ENCODE data around the gene EVA1C.
"Not testable (repeated sequence)": the region's sequence is repeated elsewhere in the genome, so short reads cannot be mapped to it uniquely, and the experiment has no call there.

The EVA1C gene

GRCh38 chr21:32530809-32531208, 118.3 kb downstream of the EVA1C start:
- not testable (repeated sequence) for DNase-seq (ENCODE audit: low read depth in 2 of 2)

GRCh38 chr21:32531561-32531960, 119.1 kb downstream of the EVA1C start:
- not testable (repeated sequence) for DNase-seq (ENCODE audit: low read depth in 2 of 2)

- DNase-seq (ENCODE audit: low read depth in 2 of 2) = no peak
Measured at GRCh38 chr21:32532636-32533035, 120.1 kb downstream of the EVA1C start.

- DNase-seq (ENCODE audit: low read depth in 2 of 2) = no peak
Measured at GRCh38 chr21:32533053-32533452, 120.5 kb downstream of the EVA1C start.

DNA sequence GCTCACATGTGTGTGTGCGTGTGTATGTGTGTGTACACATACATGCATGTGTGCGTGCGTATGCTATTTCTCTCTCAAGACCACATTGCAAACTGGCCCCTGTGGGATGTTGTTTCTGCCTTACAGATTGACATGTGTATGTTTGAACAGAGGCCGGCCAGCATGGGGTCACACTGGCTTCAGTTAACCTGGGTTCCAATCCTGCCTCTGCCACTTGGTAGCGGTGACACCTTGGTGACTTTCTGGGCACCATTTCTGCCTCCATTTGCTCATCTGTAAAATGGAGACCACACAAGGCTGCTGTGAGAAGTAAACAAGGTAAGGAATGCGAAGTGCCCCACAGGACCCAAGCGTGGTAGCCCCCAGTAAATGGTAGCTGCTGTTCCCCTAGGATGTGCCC, 121.1 kb downstream of the EVA1C start:
- no peak for DNase-seq (ENCODE audit: low read depth in 2 of 2)

DNA sequence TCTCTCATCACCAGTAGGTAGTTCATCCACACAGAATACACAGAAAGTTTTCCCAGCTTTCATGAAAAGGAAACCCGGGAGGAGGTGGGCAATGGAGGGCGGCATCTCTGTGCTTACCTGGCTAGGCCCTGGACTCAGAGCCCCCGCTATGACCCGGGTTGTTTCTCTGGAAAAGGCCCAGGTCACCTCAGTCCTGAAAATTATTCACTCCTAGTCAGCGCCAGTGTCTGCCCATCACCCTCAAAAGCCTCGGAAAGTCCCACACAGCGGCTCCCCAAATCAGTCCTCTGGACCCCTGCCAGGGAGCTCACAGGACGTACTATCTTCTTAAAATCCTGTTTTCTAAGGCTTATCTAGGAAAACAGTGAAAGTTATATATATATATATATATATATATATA, 121.6 kb downstream of the EVA1C start:
- DNase-seq (ENCODE audit: low read depth in 2 of 2) = no peak

- DNase-seq (ENCODE audit: low read depth in 2 of 2) = no peak
Measured at GRCh38 chr21:32535612-32536011, 123.1 kb downstream of the EVA1C start.

DNA sequence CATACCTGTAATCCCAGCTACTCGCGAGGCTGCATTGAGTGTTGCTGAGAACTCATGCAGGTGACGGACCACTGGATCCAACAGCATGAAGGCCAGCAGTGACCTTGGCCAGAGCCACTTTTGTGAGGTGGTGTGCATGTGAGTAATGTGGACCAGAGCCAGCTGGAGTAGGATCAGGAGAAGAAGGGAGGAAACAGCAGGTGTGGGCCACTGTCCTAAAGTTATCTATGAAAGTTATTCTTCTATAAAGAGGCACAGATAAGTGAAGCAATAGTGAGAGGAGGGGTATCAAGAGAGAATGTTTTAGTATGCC, 125.0 kb downstream of the EVA1C start:
- no peak for DNase-seq (ENCODE audit: low read depth in 2 of 2)

DNA sequence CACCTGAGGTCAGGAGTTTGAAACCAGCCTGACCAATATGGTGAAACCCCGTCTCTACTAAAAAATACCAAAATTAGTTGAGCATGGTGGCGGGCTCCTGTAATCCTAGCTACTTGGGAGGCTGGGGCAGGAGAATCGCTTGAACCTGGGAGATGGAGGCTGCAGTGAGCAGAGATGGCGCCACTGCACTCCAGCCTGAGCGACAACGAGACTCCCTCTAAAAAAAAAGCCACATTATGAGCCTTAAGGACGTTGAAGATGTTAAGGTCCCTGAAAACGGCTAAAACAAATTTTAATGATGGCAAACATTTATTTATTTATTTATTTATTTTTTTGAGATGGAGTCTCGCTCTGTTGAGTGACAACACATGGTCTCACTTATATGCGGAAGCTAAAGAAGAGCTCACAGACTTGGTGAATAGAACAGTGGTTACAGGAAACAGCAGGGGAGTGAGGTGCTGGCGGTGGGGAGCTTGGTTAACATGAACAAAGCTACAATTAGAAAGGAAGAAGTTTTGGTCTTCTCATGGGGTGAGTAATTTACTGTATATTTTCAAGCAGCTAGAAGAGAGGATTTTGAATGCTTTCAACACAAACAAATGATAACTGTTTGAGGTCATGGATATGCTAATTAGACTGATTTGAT, 125.8 kb downstream of the EVA1C start:
- DNase-seq (ENCODE audit: low read depth in 2 of 2) = no peak

- DNase-seq (ENCODE audit: low read depth in 2 of 2) = no peak
Measured at GRCh38 chr21:32539378-32539777, 126.9 kb downstream of the EVA1C start.

GRCh38 chr21:32543056-32543455, 130.6 kb downstream of the EVA1C start:
- not testable (repeated sequence) for DNase-seq (ENCODE audit: low read depth in 2 of 2)

GRCh38 chr21:32543975-32544374, 131.5 kb downstream of the EVA1C start:
- no peak for DNase-seq (ENCODE audit: low read depth in 2 of 2)

DNA sequence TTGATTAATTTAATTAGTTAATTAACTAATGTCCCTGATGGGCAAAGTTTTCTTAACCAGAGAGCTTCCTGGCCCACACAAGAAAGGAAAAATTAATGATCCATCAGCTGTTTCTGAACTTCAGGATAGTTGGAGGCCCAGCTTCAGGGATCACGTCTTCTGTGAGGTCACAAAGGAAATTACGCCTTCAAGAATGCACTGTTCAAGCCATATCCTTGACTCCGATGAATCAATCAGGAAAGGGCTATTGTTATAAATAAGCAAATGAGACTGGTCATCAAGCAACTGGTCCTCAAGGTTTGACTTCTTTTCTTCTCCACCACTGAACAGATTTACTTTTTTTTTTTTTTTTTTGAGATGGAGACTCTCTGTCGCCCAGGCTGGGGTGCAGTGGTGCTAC, 132.2 kb downstream of the EVA1C start:
- DNase-seq (ENCODE audit: low read depth in 2 of 2) = no peak

- no peak for DNase-seq (ENCODE audit: low read depth in 2 of 2)
Measured at GRCh38 chr21:32545948-32546441, 133.5 kb downstream of the EVA1C start.

GRCh38 chr21:32547018-32547417, 134.5 kb downstream of the EVA1C start:
- no peak for DNase-seq (ENCODE audit: low read depth in 2 of 2)

DNA sequence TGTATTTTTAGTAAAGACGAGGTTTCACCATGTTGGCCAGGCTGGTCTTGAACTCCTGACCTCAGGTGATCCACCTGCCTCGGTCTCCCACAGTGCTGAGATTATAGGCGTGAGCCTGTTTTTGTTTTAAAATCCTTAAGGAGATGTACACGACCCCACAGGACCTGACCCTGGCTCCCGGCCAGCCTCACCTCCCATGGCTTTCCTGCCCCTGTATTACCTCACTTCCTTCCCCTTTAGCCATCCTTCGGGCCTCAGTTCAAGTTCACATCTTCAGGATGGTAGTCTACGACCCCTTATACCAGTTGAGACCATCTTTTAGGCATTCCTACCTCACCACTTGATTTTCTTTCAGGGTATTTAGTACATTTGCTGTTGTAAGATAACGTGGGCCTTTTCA, 136.5 kb downstream of the EVA1C start:
- DNase-seq (ENCODE audit: low read depth in 2 of 2) = no peak

GRCh38 chr21:32549440-32549839, 136.9 kb downstream of the EVA1C start:
- DNase-seq (ENCODE audit: low read depth in 2 of 2) = no peak

GRCh38 chr21:32549886-32550285, 137.4 kb downstream of the EVA1C start:
- no peak for DNase-seq (ENCODE audit: low read depth in 2 of 2)

DNA sequence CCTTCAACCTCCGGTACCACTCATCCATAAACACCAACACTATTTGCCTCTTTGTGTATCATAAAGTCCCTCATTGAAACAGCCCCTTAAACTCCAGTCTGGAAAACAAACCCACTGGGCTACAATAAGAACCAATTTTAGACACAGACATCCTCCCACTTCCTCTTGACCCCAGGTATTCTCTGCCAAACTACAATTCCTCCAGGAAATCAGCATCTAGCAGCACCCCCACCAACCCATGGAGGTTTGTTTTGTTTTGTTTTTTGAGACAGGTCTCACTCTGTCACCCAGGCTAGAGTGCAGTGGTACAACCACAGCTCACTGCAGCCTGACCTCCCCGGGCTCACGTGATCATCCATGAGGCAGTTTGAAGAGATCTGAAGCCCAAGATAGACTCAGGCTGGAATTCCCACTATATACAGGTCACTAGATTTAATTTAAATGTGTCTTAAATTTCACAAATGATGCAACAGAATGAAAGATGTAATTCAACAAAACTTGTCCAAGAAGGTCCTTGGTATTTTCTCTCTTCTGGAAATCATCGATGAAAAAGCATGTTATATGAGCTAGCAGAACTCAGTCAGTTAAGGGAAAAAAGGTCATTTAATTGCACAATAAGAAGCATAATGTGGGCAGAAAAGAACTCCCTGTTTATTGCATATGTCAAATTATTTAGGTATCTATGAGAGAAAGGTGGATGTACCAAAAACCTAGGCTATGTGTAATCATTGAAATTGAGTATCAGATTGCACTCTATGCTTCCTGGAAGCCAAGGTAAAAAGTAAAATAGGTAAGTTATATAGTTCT, 142.5 kb downstream of the EVA1C start:
- DNase-seq (ENCODE audit: low read depth in 2 of 2) = no peak

DNA sequence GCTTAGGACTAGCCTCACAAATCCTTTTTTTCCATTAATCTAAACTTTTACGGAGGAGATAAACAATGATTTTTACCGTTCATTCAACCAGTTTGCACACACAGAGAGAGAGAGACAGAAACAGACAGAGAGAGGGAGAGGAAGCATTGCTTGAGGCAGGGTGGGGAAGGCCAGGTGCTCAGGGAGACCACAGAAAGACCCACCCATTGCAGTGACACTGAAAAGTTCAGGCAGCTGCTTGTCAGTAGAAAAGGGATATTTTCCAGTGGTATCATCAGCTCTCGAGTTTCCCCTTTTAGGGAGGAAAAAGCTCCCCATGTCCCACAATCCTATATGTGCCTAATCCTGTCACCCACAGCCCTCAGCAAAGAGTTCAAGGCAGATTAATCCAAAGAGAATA, 145.6 kb downstream of the EVA1C start:
- no peak for DNase-seq (ENCODE audit: low read depth in 2 of 2)

- no peak for DNase-seq (ENCODE audit: low read depth in 2 of 2)
Measured at GRCh38 chr21:32559006-32559610, 146.6 kb downstream of the EVA1C start.

DNA sequence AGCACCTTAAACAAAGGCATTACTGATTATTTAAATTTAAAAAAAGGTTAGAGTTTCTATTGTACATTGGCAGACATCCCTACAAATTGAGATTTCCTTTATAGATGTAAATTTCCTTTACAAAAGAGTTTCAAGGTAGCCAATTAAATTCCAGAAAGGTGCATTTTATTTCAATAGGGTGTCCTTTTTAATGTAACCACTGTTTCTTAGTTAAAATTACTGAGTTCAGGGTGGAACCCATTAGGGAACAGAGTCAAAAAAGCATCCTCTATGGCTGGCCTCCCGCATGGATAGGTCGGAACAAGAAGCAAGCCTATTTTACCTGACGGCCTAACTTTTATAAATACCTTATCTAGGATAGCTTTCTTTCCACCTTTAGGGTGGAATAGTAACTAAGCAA, 148.4 kb downstream of the EVA1C start:
- no peak for DNase-seq (ENCODE audit: low read depth in 2 of 2)

- DNase-seq (ENCODE audit: low read depth in 2 of 2) = not testable (repeated sequence)
Measured at GRCh38 chr21:32561476-32561875, 149.0 kb downstream of the EVA1C start.
